Esophagus muscularis mucosa (tissue), 4 donors: ENCODE data around the gene AMY1B. TPM values are rescaled to one million over a fixed set of nuclear protein-coding genes. Genes with fewer than 3 reads are reported as not detected.
"Not testable (repeated sequence)": the region's sequence is repeated elsewhere in the genome, so short reads cannot be mapped to it uniquely, and the experiment has no call there.

Source experiments
- DNase-seq: peaks from one replicate; pipeline ENCODE4 v3.0.0-alpha.2; 2017; ENCODE audit errors: extremely low spot score
- H3K27ac ChIP-seq, 4 donors: fragments of 200-600 bp; sonication (generic); replicated peaks in 1 of 4; 1 replicate in 3 of 4; 2 replicates in 1 of 4; pipeline ENCODE4 v1.5.1; 2016 to 2019; ENCODE audit warnings: mild to moderate bottlenecking in 1 of 4
- H3K27me3 ChIP-seq, 4 donors: fragments of 200-600 bp; sonication (generic); one replicate each; pipeline versions ENCODE4 v1.5.1 to v1.6.0; 2016 to 2019
- H3K36me3 ChIP-seq, 4 donors: fragments of 200-600 bp; sonication (generic); one replicate each; pipeline ENCODE4 v1.5.1; 2016 to 2019
- H3K4me1 ChIP-seq, 4 donors: fragments of 200-600 bp; sonication (generic); one replicate each; pipeline ENCODE4 v1.5.1; 2016 to 2019
- H3K4me3 ChIP-seq, 4 donors: fragments of 200-600 bp; sonication (generic); 1 replicate in 2 of 4; 2 replicates in 2 of 4; pipeline ENCODE4 v1.5.1; 2016 to 2019; ENCODE audit warnings: mild to moderate bottlenecking in 4 of 4, moderate library complexity in 1 of 4
- H3K9me3 ChIP-seq, 4 donors: fragments of 200-600 bp; sonication (generic); 1 replicate in 3 of 4; 2 replicates in 1 of 4; pipeline ENCODE4 v1.5.1; 2016 to 2019
- WGBS: methylation state at CpG from one replicate; pipeline ENCODE4 v1.1.5; 2018; 5-methylcytosine and 5-hydroxymethylcytosine counted together
- intact Hi-C: fragments of 100-400 bp; cut with DNase I; formaldehyde crosslinking; loops from one replicate; pipeline ENCODE4 v1.15.1; 2023
- small RNA-seq, 3 donors: library from RNA; depleted of rRNA; stranded (forward); fragments of <200 nt; gene quantifications; one replicate each; pipeline ENCODE3, GENCODE V24; 2016
- total RNA-seq, 4 donors: library from RNA; depleted of rRNA; stranded (reverse); fragments of >200 nt; gene quantifications; one replicate each; pipeline versions ENCODE4 v1.1.0 to v1.2.1, GENCODE V29; 2016

AMY1B gene
- total RNA-seq, 4 donors from 2014 or later: 0.17 TPM; not detected in 3

GRCh38 chr1:103654133-103654532 lies 41.9 kb downstream of the AMY1B start:
- H3K27me3 ChIP-seq, H3K9me3 ChIP-seq, DNase-seq, intact Hi-C loops, H3K4me3 ChIP-seq, H3K27ac ChIP-seq, H3K4me1 ChIP-seq, H3K36me3 ChIP-seq: not testable (repeated sequence)
- no CpG with 5 or more reads among the region's 6 CpGs for WGBS

GRCh38 chr1:103650889-103651288 lies 45.1 kb downstream of the AMY1B start:
- DNase-seq, H3K4me3 ChIP-seq, H3K27ac ChIP-seq, H3K27me3 ChIP-seq, intact Hi-C loops, H3K4me1 ChIP-seq, H3K36me3 ChIP-seq, H3K9me3 ChIP-seq: not testable (repeated sequence)
- WGBS: no CpG with 5 or more reads among the region's 4 CpGs

- DNase-seq, H3K4me3 ChIP-seq, H3K9me3 ChIP-seq, H3K27me3 ChIP-seq, H3K27ac ChIP-seq, intact Hi-C loops, H3K36me3 ChIP-seq, H3K4me1 ChIP-seq: not testable (repeated sequence)
- WGBS: no CpG with 5 or more reads among the region's 3 CpGs
Observed at GRCh38 chr1:103650305-103650704, 45.7 kb downstream of the AMY1B start.

- H3K4me3 ChIP-seq, H3K9me3 ChIP-seq, DNase-seq, H3K4me1 ChIP-seq, intact Hi-C loops, H3K27ac ChIP-seq, H3K36me3 ChIP-seq, H3K27me3 ChIP-seq: not testable (repeated sequence)
- WGBS: no CpG with 5 or more reads among the region's 3 CpGs
Observed at GRCh38 chr1:103643908-103644307, 52.1 kb downstream of the AMY1B start.

GRCh38 chr1:103641194-103641593 lies 54.8 kb downstream of the AMY1B start:
- intact Hi-C loops, H3K27me3 ChIP-seq: not testable (repeated sequence)
- WGBS: no CpG with 5 or more reads among the region's 3 CpGs

More at GRCh38 chr1:103641194-103641593, 54.8 kb downstream of the AMY1B start:
- H3K9me3 ChIP-seq, DNase-seq, H3K27ac ChIP-seq, H3K36me3 ChIP-seq, H3K4me1 ChIP-seq, H3K4me3 ChIP-seq: not testable (repeated sequence)

Small RNAs within 50 kb of the gene (small RNA-seq; reads per million reads assigned to genes)
- 0 reads per million in 3 donors for gene AC105272.1

Other genes starting within 250 kb of the AMY1B start
- gene RNPC3, start 170.5 kb downstream of the AMY1B start, total RNA-seq: 10 to 100 TPM in 3 of 4 donors, 1 to 10 TPM in 1; 7.5 to 30.3 (median 14.7) TPM
- 10 to 100 TPM; 34.3 to 60.2 (median 47.4) TPM for gene AMY2B, start 124.6 kb downstream of the AMY1B start, total RNA-seq
- 1 to 10 TPM in 1 of 4 donors, not detected in 3; 1.7 TPM for gene AMY2A, start 78.8 kb downstream of the AMY1B start, total RNA-seq
- not detected for gene AMY1A, start 40.5 kb downstream of the AMY1B start, total RNA-seq
- not detected for gene AMY1C, start 53.7 kb upstream of the AMY1B start, total RNA-seq